ENCODE data around the gene AGPAT3.

AGPAT3 gene

GRCh38 chr21:44029460-44030087 is 164.6 kb downstream of the AGPAT3 start:
- no peak for DNase-seq

- DNase-seq = no peak
Observed at GRCh38 chr21:44035244-44035643, 170.2 kb downstream of the AGPAT3 start.

Data from EL (cell line).